ENCODE measurements around the gene MED12. TPM values are rescaled to one million over a fixed set of nuclear protein-coding genes. Genes with fewer than 3 reads are reported as not detected.

Gene MED12
- total RNA-seq, 2 experiments from 2014 or later: 46.2 to 56.4 TPM

DNA sequence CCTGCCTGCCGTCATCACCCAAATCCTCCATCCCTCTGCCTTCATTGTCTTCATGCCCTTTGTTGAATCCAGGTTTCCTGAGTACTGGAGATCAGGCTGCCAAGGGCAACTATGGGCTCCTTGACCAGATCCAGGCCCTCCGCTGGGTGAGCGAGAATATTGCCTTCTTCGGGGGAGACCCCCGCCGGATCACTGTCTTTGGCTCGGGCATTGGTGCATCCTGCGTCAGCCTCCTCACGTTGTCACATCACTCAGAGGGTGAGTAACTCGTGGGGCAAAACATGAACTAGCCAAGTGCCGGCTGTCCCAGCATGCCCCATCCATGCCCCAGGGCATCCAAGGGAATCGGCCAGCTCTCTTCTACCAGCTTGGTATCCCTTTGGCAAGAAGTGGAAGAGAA lies 45.7 kb downstream of the MED12 start:
- H3K9me3 Mint-ChIP-seq (ENCODE audit: low read depth): no peaks in the 10 kb centered on the region
- H3K4me3 Mint-ChIP-seq: no peak overlapping the region
- H3K4me1 Mint-ChIP-seq: peaks cover 3% of the 10 kb centered on the region
- CTCF ChIA-PET: no interaction called here
- H3K36me3 Mint-ChIP-seq (ENCODE audit: low read depth): peaks cover 3% of the 10 kb centered on the region
- no peak for ATAC-seq
- no peaks in the 10 kb centered on the region for H3K27me3 Mint-ChIP-seq
- no peak overlapping the region for H3K27ac Mint-ChIP-seq
- DNase-seq: no peak
- POLR2A ChIA-PET: no interaction called here
- intact Hi-C loops (cut with DNase I, micrococcal nuclease): no loop called here

DNA sequence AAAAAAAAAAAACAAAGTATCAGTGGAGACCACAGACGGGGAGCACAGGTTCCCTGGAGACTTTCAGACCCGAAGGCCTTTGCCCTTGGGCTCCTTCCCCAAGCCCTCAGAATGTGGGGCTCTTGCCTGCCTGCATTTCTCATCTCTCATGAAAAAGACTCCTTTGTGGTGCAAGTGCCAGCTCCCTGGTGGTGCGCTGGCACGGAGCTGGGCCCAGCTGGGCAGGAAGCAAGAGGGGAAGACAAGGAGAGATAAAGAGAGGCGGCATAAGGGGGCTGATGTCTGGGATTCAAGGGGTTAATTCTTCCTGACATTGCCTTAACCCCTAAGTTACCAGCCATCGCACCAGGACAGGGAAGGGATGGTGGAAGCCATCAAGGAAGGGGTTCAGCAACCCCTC lies 48.1 kb downstream of the MED12 start:
- H3K9me3 Mint-ChIP-seq (ENCODE audit: low read depth): no peaks in the 10 kb centered on the region
- no peak for ATAC-seq

DNA sequence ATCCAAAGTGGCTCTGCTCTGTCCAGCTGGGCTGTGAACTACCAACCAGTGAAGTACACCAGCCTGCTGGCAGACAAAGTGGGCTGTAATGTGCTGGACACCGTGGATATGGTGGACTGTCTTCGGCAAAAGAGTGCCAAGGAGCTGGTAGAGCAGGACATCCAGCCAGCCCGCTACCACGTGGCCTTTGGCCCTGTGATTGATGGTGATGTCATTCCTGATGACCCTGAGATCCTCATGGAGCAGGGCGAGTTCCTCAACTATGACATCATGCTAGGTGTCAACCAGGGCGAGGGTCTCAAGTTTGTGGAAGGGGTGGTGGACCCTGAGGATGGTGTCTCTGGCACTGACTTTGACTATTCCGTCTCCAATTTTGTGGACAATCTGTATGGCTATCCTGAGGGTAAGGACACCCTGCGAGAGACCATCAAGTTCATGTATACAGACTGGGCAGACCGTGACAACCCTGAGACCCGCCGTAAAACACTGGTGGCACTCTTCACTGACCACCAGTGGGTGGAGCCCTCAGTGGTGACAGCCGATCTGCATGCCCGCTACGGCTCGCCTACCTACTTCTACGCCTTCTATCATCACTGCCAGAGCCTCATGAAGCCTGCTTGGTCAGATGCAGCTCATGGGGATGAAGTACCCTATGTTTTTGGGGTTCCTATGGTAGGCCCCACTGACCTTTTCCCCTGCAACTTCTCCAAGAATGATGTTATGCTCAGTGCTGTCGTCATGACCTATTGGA lies 48.8 kb downstream of the MED12 start:
- H3K36me3 Mint-ChIP-seq (ENCODE audit: low read depth): peaks cover 3% of the 10 kb centered on the region
- no peak overlapping the region for H3K4me3 Mint-ChIP-seq
- no peak for DNase-seq
- H3K9me3 Mint-ChIP-seq (ENCODE audit: low read depth): no peaks in the 10 kb centered on the region
- H3K4me1 Mint-ChIP-seq: peaks cover 5% of the 10 kb centered on the region
- ChIA-PET POLR2A (no interaction called here), CTCF (no interaction called here)
- intact Hi-C loops (cut with DNase I, micrococcal nuclease): no loop called here
- no peaks in the 10 kb centered on the region for H3K27me3 Mint-ChIP-seq
- no peak for ATAC-seq
- H3K27ac Mint-ChIP-seq: no peak overlapping the region

More for the DNA sequence above, 48.1 kb downstream of the MED12 start:
- intact Hi-C loops (cut with DNase I, micrococcal nuclease): no loop called here
- Mint-ChIP-seq H3K27me3 (no peaks in the 10 kb centered on the region), H3K27ac (no peak overlapping the region), H3K36me3 (ENCODE audit: low read depth) (peaks cover 3% of the 10 kb centered on the region), H3K4me3 (no peak overlapping the region), H3K4me1 (peaks cover 2% of the 10 kb centered on the region)
- ChIA-PET POLR2A (no interaction called here), CTCF (no interaction called here)
- no peak for DNase-seq

DNA sequence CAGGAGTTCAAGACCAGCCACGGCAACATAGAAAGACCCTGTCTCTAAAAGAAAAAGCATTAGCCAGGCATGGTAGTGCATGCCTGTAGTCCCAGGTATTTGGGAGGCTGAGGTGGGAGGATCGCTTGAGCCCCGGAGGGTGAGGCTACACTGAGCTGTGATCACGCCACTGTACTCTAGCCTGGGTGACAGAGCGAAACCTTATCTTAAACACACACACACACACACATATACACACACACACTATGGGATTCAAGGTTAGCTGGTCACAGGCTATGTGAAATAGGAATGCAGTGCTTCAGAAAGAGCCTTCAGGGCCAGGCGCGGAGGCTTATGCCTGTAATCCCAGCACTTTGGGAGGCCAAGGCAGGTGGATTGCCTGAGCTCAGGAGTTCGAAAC lies 49.7 kb downstream of the MED12 start:
- ChIA-PET CTCF (no interaction called here), POLR2A (no interaction called here)

DNA sequence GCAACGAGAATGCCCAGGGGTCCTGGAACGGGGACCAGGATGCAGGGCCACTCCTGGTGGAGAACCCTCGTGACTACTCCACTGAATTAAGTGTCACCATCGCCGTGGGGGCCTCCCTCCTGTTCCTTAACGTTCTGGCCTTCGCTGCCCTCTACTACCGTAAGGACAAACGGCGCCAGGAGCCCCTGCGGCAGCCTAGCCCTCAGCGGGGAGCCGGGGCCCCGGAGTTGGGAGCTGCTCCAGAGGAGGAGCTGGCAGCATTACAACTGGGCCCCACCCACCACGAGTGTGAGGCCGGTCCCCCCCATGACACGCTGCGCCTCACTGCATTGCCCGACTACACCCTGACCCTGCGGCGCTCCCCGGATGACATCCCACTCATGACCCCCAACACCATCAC lies 51.2 kb downstream of the MED12 start:
- Mint-ChIP-seq H3K27ac (no peak overlapping the region), H3K4me3 (no peak overlapping the region), H3K9me3 (ENCODE audit: low read depth) (no peaks in the 10 kb centered on the region), H3K36me3 (ENCODE audit: low read depth) (peaks cover 7% of the 10 kb centered on the region), H3K27me3 (no peaks in the 10 kb centered on the region), H3K4me1 (peaks cover 5% of the 10 kb centered on the region)
- no peak for ATAC-seq
- intact Hi-C loops (cut with DNase I, micrococcal nuclease): no loop called here
- no peak for DNase-seq
- POLR2A ChIA-PET: interaction anchor here (0.6 kb wide), 1 partner anchor 547 kb away, joined by 3 read pairs; no protein-coding TSS in a partner anchor
- CTCF ChIA-PET: no interaction called here

More for the DNA sequence above, 49.7 kb downstream of the MED12 start:
- Mint-ChIP-seq H3K4me3 (no peak overlapping the region), H3K27ac (no peak overlapping the region), H3K4me1 (peaks cover 5% of the 10 kb centered on the region), H3K36me3 (ENCODE audit: low read depth) (peaks cover 6% of the 10 kb centered on the region), H3K27me3 (no peaks in the 10 kb centered on the region), H3K9me3 (ENCODE audit: low read depth) (no peaks in the 10 kb centered on the region)
- DNase-seq: no peak
- no peak for ATAC-seq
- intact Hi-C loops (cut with DNase I, micrococcal nuclease): no loop called here

DNA sequence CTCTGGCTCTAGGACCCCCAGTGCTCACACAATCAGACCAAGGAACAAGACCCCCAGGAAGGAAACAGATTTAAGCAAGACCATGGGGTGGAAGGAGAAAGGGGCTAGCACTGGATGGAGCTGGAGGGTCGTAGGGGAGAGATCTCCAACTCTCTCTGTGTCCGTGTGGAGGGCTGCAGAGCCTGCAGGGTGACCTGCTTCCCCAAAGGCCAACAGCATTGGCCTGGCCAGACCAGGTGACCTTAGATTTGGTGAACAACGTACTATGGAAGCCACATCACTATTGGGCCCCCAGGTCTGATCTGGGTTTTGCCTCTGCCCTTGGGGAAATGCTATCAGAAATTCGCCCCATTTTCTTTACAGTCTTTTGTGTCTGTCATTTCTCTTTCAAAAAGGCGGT lies 52.3 kb downstream of the MED12 start:
- Mint-ChIP-seq H3K36me3 (ENCODE audit: low read depth) (peaks cover 12% of the 10 kb centered on the region), H3K27me3 (no peaks in the 10 kb centered on the region), H3K4me1 (peaks cover 9% of the 10 kb centered on the region), H3K9me3 (ENCODE audit: low read depth) (no peaks in the 10 kb centered on the region), H3K27ac (no peak overlapping the region), H3K4me3 (no peak overlapping the region)
- ChIA-PET CTCF (no interaction called here), POLR2A (no interaction called here)
- ATAC-seq (no peak), DNase-seq (no peak)
- intact Hi-C loops (cut with DNase I, micrococcal nuclease): loop anchor here in 1 of 2 experiments (10.0 kb wide), 1 partner anchor 396 kb away; no protein-coding TSS in a partner anchor

DNA sequence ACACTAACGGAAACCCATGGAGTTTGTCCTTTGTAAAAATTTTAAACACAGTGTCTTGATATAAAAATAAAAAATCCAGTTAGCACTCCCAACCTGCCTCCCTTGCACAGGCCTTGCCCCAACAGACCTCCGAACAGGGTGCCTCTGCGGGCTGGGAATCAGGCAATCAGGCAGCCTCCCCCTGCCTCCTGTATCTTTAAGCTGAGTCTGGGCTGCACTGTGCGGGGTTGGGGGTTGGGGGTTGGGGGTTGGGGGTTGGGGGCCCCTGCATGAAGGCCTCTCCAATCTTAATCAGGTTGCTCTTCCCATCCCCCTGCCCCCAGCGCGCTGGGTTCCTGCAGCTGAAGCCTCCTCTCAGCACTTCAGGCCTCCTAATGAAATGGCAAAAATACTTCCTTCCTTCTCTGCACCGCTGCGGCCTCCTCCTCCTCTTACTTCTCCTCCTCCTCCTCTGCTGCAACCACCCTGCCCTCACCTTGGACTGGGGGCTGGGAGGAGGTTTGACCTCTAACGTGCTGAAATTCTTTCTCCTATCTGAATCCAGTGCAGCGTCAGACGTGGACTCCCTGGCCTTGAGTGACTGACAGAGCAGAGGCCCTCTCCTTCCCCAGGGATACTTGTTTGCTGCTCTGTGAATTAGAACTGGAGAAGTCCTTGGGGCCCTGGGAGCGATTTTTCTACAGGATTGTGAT lies 52.9 kb downstream of the MED12 start:
- peaks cover 12% of the 10 kb centered on the region for H3K36me3 Mint-ChIP-seq (ENCODE audit: low read depth)
- peaks cover 9% of the 10 kb centered on the region for H3K4me1 Mint-ChIP-seq
- no peak for ATAC-seq
- H3K4me3 Mint-ChIP-seq: no peak overlapping the region
- no peak for DNase-seq
- ChIA-PET CTCF (no interaction called here), POLR2A (no interaction called here)
- H3K27me3 Mint-ChIP-seq: no peaks in the 10 kb centered on the region
- H3K9me3 Mint-ChIP-seq (ENCODE audit: low read depth): no peaks in the 10 kb centered on the region
- no peak overlapping the region for H3K27ac Mint-ChIP-seq
- intact Hi-C loops (cut with DNase I, micrococcal nuclease): loop anchor here in 1 of 2 experiments (10.0 kb wide), 1 partner anchor 396 kb away; no protein-coding TSS in a partner anchor

DNA sequence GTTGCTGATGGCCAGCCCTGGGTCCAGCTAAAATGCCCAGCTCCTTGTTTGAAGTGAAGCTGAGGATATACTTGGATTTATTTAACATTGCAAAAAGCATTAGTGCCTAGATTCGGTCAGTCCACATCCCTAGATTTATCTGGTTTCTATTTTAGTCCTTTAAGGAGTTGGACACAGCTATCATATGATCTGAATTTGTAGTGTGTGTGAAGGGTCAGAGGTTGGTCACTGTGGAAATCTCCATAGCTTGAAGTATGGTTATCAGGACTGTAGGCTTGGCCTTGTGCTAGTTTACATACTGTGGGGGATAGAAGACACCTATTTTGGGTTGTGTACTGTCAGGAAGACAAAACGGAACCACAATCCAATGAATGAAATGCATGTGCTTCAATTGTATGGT lies 55.0 kb downstream of the MED12 start:
- ATAC-seq: no peak
- peaks cover 9% of the 10 kb centered on the region for H3K4me1 Mint-ChIP-seq
- intact Hi-C loops (cut with DNase I, micrococcal nuclease): loop anchor here in 1 of 2 experiments (10.0 kb wide), 1 partner anchor 399 kb away; no protein-coding TSS in a partner anchor

DNA sequence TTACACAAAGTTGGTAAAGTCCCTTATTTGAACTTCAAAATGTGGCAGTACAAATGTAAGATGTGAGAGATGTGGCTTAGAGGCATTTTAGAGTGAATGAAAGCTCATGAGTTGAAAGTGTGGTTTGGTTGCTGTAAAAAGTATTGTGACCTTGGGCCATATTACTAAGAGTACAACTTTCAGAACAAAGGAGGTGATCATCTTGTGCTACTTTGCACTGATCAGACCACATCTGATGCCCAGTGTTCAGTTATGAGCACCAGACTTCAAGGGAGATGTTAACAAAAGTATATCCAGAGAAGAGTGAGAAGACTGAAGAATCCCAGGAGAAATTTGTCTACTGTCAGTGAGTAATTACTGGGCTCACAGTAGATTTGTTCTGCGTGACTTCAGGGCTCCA lies 56.4 kb downstream of the MED12 start:
- ATAC-seq (peak; percentile 42), DNase-seq (no peak)
- CTCF ChIA-PET: no interaction called here
- no peak overlapping the region for H3K4me3 Mint-ChIP-seq
- H3K4me1 Mint-ChIP-seq: peaks cover 9% of the 10 kb centered on the region
- peaks cover 17% of the 10 kb centered on the region for H3K36me3 Mint-ChIP-seq (ENCODE audit: low read depth)
- H3K27me3 Mint-ChIP-seq: no peaks in the 10 kb centered on the region
- POLR2A ChIA-PET: no interaction called here
- intact Hi-C loops (cut with DNase I, micrococcal nuclease): loop anchor here in 1 of 2 experiments (10.0 kb wide), 1 partner anchor 400 kb away; no protein-coding TSS in a partner anchor
- H3K27ac Mint-ChIP-seq: no peak overlapping the region
- no peaks in the 10 kb centered on the region for H3K9me3 Mint-ChIP-seq (ENCODE audit: low read depth)

More for the DNA sequence above, 55.0 kb downstream of the MED12 start:
- H3K27me3 Mint-ChIP-seq: no peaks in the 10 kb centered on the region
- no peak for DNase-seq
- ChIA-PET CTCF (interaction anchor here (1.7 kb wide), 1 partner anchor 9 kb away, joined by 5 read pairs; no protein-coding TSS in a partner anchor), POLR2A (no interaction called here)
- no peaks in the 10 kb centered on the region for H3K9me3 Mint-ChIP-seq (ENCODE audit: low read depth)
- H3K4me3 Mint-ChIP-seq: no peak overlapping the region
- peak overlapping the region; percentile 39 for H3K27ac Mint-ChIP-seq
- H3K36me3 Mint-ChIP-seq (ENCODE audit: low read depth): peaks cover 17% of the 10 kb centered on the region

DNA sequence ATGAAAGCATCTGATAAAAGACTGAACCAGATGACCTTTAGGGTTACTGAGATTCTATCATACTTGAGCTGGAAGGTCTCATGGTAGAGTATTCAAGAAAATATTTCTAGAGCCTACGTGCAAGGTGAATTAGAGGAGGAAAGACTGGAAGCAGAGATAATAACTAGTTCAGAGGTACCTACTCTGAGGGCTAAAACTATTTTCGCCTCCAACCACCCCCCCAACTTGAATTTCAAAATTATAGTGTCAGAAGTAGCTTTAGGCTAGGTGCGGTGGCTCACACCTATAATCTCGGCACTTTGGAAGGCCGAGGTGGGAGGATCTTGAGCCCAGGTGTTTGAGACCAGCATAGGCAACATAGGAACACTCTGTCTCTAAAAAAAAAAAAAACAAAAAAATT lies 57.1 kb downstream of the MED12 start:
- H3K4me1 Mint-ChIP-seq: peaks cover 9% of the 10 kb centered on the region
- peaks cover 17% of the 10 kb centered on the region for H3K36me3 Mint-ChIP-seq (ENCODE audit: low read depth)
- H3K27me3 Mint-ChIP-seq: no peaks in the 10 kb centered on the region
- ATAC-seq (no peak), DNase-seq (no peak)
- intact Hi-C loops (cut with DNase I, micrococcal nuclease): loop anchor here in 1 of 2 experiments (10.0 kb wide), 1 partner anchor 401 kb away; no protein-coding TSS in a partner anchor
- no peak overlapping the region for H3K27ac Mint-ChIP-seq
- ChIA-PET CTCF (no interaction called here), POLR2A (no interaction called here)
- no peak overlapping the region for H3K4me3 Mint-ChIP-seq
- no peaks in the 10 kb centered on the region for H3K9me3 Mint-ChIP-seq (ENCODE audit: low read depth)

DNA sequence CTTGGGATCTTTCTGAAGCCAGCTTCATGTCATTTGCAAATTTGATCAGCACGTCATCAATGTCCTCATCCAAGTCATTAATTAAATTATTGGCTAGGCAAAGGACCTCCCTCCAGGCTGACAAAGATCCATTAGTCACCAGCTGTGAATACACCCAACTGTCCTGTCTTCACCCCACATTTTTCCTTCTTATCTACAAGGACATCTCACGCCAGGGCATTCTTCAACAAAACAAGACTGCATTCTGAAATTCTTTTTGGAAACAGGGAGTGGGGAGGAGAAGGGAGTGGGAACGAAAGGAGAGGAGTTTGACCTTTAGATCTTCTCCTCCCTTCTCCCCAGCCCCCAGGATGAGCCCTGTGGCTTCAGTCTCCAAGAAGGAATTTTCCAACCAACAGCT lies 58.9 kb downstream of the MED12 start:
- intact Hi-C loops (cut with DNase I, micrococcal nuclease): loop anchor here in 1 of 2 experiments (10.0 kb wide), 1 partner anchor 403 kb away; no protein-coding TSS in a partner anchor
- ChIA-PET POLR2A (no interaction called here), CTCF (interaction anchor here (1.2 to 3.6 kb wide), 3 partner anchors 13 to 207 kb away, joined by 3 to 14 read pairs (median 4); no protein-coding TSS in a partner anchor)
- Mint-ChIP-seq H3K9me3 (ENCODE audit: low read depth) (no peaks in the 10 kb centered on the region), H3K4me3 (no peak overlapping the region), H3K27ac (no peak overlapping the region), H3K4me1 (peaks cover 8% of the 10 kb centered on the region), H3K27me3 (no peaks in the 10 kb centered on the region), H3K36me3 (ENCODE audit: low read depth) (peaks cover 19% of the 10 kb centered on the region)
- no peak for DNase-seq
- ATAC-seq: no peak

All from activated CD4-positive, alpha-beta T cell treated with anti-CD3 and anti-CD28 coated beads for 36 hours (primary cell).